ENCODE results near the gene RSPO1. TPM values are rescaled to one million over a fixed set of nuclear protein-coding genes. Genes with fewer than 3 reads are reported as not detected.
A peak's percentile ranks its signal among the peaks of the same experiment; 100 is the strongest.
"Not testable (repeated sequence)": the region's sequence is repeated elsewhere in the genome, so short reads cannot be mapped to it uniquely, and the experiment has no call there.

Gene RSPO1
- total RNA-seq, 1 donor from 2014 or later, result 0.20 TPM

DNA sequence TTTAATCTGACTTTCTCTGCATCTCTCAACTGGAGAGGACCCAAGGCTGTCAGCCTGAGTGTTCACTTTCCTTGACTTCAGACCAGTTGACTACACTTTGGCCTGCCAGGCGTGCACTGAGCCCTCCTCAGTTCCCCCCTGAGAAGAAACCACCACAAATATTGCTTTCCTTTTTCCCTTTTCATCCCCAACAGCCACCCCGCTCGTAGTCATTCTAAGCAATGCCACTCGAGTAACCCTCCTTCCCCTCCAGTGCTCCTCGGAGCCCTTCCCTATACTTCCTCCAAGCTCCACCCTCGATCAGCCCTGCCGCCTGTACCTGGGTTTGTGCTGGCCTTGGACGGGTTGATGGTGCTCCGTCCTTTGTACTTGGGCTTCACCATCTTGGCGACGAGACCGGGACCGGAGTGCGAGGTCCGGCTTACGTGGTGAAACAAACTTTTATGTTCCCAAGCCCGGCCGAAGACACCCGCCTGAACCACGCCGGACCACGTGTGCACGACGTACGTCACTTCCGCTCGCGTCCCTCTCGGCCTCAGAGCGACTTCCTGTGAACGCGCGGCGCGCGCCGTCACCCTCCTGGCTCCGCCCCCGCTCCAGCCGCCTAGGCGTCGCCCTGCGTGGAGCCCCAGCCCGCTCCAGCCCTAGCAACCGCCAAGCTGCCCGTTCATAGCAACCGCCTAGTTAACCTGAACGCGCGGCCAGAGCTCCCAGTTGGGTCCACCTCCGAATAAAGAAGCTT lies 39.1 kb downstream of the RSPO1 start, which contains the start of gene GNL2:
TSS of gene GNL2 (minus strand) at position 498 of the 742 bp plus-strand sequence. CDS start at position 383, 115 bp downstream.
- peak; percentile 96 to 98 for DNase-seq (ENCODE audit: low spot score in 2 of 2, unreplicated experiment in 2 of 2)
- peaks cover 8% of the 10 kb centered on the region for H3K36me3 Mint-ChIP-seq
- H3K27me3 Mint-ChIP-seq (ENCODE audit: low read depth), result peaks cover 4% of the 10 kb centered on the region
- peak within 1 kb of the TSS; percentile 99 for H3K4me3 Mint-ChIP-seq
- H3K4me1 Mint-ChIP-seq, result peaks cover 40% of the 10 kb centered on the region
- no peaks in the 10 kb centered on the region for H3K9me3 Mint-ChIP-seq
- TF ChIP-seq CTCF (IDR thresholded peaks at IDR 0.05; ENCODE audit: unreplicated experiment), result no peak
- H3K27ac Mint-ChIP-seq, result peak within 1 kb of the TSS; percentile 99

- H3K4me3 Mint-ChIP-seq, result peak overlapping the region; percentile 30
- H3K27ac Mint-ChIP-seq, result no peak overlapping the region
- H3K27me3 Mint-ChIP-seq (ENCODE audit: low read depth), result peaks cover 4% of the 10 kb centered on the region
- H3K9me3 Mint-ChIP-seq, result no peaks in the 10 kb centered on the region
- peaks cover 34% of the 10 kb centered on the region for H3K4me1 Mint-ChIP-seq
- no peak for TF ChIP-seq CTCF (IDR thresholded peaks at IDR 0.05; ENCODE audit: unreplicated experiment)
- no peak for DNase-seq (ENCODE audit: low spot score in 2 of 2, unreplicated experiment in 2 of 2)
- peaks cover 17% of the 10 kb centered on the region for H3K36me3 Mint-ChIP-seq
Observed at GRCh38 chr1:37593726-37594125, 41.0 kb downstream of the RSPO1 start.

DNA sequence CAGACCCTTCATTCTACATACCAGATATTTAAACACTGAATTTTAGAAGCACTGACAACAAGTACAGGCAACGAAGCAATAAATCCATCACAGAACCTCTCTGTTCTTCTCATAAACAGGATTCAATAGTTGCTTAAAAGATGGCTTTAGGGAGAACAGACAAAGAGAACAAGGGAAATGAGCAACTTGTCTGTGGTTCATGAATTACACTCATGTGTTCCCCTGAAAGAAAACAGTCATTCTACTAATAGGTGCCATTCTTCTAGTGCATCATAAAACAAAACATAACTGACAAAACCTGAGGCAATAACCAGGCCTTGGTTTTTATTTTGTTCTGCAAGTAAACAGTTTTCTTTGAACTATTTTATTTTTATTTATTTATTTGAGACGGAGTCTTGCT lies 45.8 kb downstream of the RSPO1 start:
- no peak for TF ChIP-seq CTCF (IDR thresholded peaks at IDR 0.05; ENCODE audit: unreplicated experiment)
- Mint-ChIP-seq H3K9me3 (no peaks in the 10 kb centered on the region), H3K4me1 (peaks cover 1% of the 10 kb centered on the region), H3K27ac (no peak overlapping the region), H3K27me3 (ENCODE audit: low read depth) (no peaks in the 10 kb centered on the region), H3K4me3 (no peak overlapping the region), H3K36me3 (peaks cover 33% of the 10 kb centered on the region)
- no peak for DNase-seq (ENCODE audit: low spot score in 2 of 2, unreplicated experiment in 2 of 2)

- not testable (repeated sequence) for H3K9me3 Mint-ChIP-seq; H3K4me1 Mint-ChIP-seq; H3K27me3 Mint-ChIP-seq (ENCODE audit: low read depth); H3K27ac Mint-ChIP-seq; DNase-seq (ENCODE audit: low spot score in 2 of 2, unreplicated experiment in 2 of 2); H3K4me3 Mint-ChIP-seq
- peaks cover 46% of the 10 kb centered on the region for H3K36me3 Mint-ChIP-seq
Observed at GRCh38 chr1:37584544-37584943, 50.1 kb downstream of the RSPO1 start.

DNA sequence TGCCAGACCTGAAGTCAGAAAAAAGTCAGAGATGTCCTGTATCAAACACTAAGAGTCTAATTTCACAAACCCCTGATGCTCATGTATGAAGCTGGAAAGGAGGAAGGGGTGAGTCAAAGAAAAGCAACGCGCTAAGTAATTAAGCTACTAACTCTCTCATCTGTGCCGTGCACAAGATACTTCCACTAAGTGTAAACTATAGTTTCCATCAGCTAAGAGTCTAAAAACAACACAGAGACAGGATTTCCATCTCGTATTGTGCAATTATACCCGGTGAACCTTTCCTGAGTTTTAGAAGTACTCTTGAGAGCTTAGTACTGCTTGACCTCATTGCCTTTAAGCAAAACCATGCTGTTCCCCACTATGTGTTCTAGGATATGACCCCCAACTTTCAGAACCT lies 59.0 kb downstream of the RSPO1 start:
- peaks cover 64% of the 10 kb centered on the region for H3K36me3 Mint-ChIP-seq
- no peak for TF ChIP-seq CTCF (IDR thresholded peaks at IDR 0.05; ENCODE audit: unreplicated experiment)
- H3K4me3 Mint-ChIP-seq, result no peak overlapping the region
- H3K4me1 Mint-ChIP-seq, result no peaks in the 10 kb centered on the region
- H3K27me3 Mint-ChIP-seq (ENCODE audit: low read depth), result no peaks in the 10 kb centered on the region
- H3K9me3 Mint-ChIP-seq, result no peaks in the 10 kb centered on the region
- DNase-seq (ENCODE audit: low spot score in 2 of 2, unreplicated experiment in 2 of 2), result no peak
- no peak overlapping the region for H3K27ac Mint-ChIP-seq

DNA sequence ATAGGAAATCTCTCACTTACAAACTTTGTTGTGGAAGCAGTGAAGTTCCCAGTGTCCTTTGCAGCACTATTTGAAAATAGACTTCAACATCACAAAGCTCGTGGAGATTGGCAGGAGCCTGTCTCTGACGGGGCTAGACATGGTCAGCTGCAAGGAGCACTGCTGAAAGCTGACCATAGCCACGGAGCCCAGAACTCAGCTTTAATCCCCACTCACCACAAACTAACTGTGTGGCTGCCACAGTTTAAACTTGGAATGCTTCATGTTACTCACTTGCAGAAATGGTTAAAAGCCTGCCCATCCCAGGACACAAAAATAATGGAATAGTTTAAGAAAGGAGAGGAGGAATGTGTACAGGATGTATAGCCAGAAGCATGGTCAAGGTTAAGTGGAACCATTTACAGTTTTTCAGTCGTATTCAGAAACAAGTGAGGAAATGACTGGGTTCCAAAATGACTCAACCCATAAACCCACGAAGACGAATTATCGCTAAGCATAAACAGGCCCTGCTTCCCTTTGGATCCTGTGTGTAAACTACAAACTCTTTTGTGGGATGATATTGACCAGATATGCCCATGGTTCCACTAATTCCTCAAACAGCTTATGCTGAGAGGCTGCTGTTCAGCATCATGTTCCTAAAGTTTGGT lies 59.7 kb downstream of the RSPO1 start:
- Mint-ChIP-seq H3K9me3 (no peaks in the 10 kb centered on the region), H3K4me1 (no peaks in the 10 kb centered on the region), H3K4me3 (no peak overlapping the region), H3K36me3 (peaks cover 60% of the 10 kb centered on the region), H3K27me3 (ENCODE audit: low read depth) (no peaks in the 10 kb centered on the region), H3K27ac (no peak overlapping the region)
- TF ChIP-seq CTCF (IDR thresholded peaks at IDR 0.05; ENCODE audit: unreplicated experiment), result no peak
- no peak for DNase-seq (ENCODE audit: low spot score in 2 of 2, unreplicated experiment in 2 of 2)
